Neuronal stem cell (in vitro differentiated cells): Measurements from ENCODE around the gene YTHDF1.

ENCODE experiments used
- DNase-seq: peaks from one replicate; pipeline ENCODE4 v3.0.0-alpha.2; 2013; ENCODE audit warnings: low spot score
- H2AFZ ChIP-seq: one replicate; pipeline ENCODE4 v1.6.1; 2013; ENCODE audit warnings: mild to moderate bottlenecking, low read length, inconsistent platforms
- H2AK5ac ChIP-seq: 2 replicates; pipeline ENCODE4 v1.6.1; 2013; ENCODE audit warnings: low read depth, mild to moderate bottlenecking, inconsistent platforms, low read length, moderate library complexity, mixed read lengths
- H2BK120ac ChIP-seq: 2 replicates; pipeline ENCODE4 v1.6.1; 2013; ENCODE audit warnings: low read depth, mild to moderate bottlenecking, inconsistent platforms, low read length, moderate library complexity, mixed read lengths
- H2BK12ac ChIP-seq: one replicate; pipeline ENCODE4 v1.6.1; 2013; ENCODE audit warnings: low read length, inconsistent platforms
- H2BK15ac ChIP-seq: 2 replicates; pipeline ENCODE4 v1.6.1; 2013; ENCODE audit warnings: mild to moderate bottlenecking, low read length, inconsistent platforms, mixed read lengths
- H2BK5ac ChIP-seq: one replicate; pipeline ENCODE4 v1.6.1; 2013; ENCODE audit warnings: inconsistent platforms, mild to moderate bottlenecking, low read length, moderate library complexity
- H3K14ac ChIP-seq: one replicate; pipeline ENCODE4 v1.6.1; 2013; ENCODE audit warnings: low read length, inconsistent platforms
- H3K18ac ChIP-seq: 2 replicates; pipeline ENCODE4 v1.6.1; 2013; ENCODE audit warnings: low read length, inconsistent platforms
- H3K23ac ChIP-seq: 2 replicates; pipeline ENCODE4 v1.6.1; 2013; ENCODE audit warnings: low read depth, mild to moderate bottlenecking, mixed read lengths, low read length, inconsistent platforms; ENCODE audit not compliant: poor library complexity
- H3K27ac ChIP-seq: replicated peaks from 3 replicates; pipeline ENCODE4 v1.5.1; 2013; ENCODE audit warnings: low read length, inconsistent platforms
- H3K27me3 ChIP-seq, 3 experiments: 2 replicates each; pipeline ENCODE4 v1.6.1; 2013; ENCODE audit warnings: low read length in 3 of 3, mild to moderate bottlenecking in 2 of 3, inconsistent platforms in 1 of 3, low read depth in 1 of 3, mixed read lengths in 1 of 3, moderate library complexity in 1 of 3; ENCODE audit not compliant: control insufficient read depth in 3 of 3, insufficient read depth in 3 of 3
- H3K36me3 ChIP-seq, 2 donors: replicated peaks in 1 of 2; 2 replicates each; pipeline ENCODE4 v1.6.1; 2013; ENCODE audit warnings: low read length in 2 of 2; ENCODE audit not compliant: control insufficient read depth in 2 of 2, insufficient read depth in 2 of 2
- H3K4ac ChIP-seq: 2 replicates; pipeline ENCODE4 v1.6.1; 2013; ENCODE audit warnings: inconsistent platforms, mild to moderate bottlenecking, low read length, moderate library complexity
- H3K4me1 ChIP-seq, 2 donors: 1 replicate in 1 of 2; 2 replicates in 1 of 2; pipeline ENCODE4 v1.6.1; 2013; ENCODE audit warnings: low read length in 2 of 2, low read depth in 1 of 2; ENCODE audit not compliant: control insufficient read depth in 2 of 2, insufficient read depth in 1 of 2
- H3K4me2 ChIP-seq: one replicate; pipeline ENCODE4 v1.6.1; 2013; ENCODE audit warnings: mild to moderate bottlenecking, low read length, inconsistent platforms; ENCODE audit not compliant: insufficient read depth, poor library complexity, severe bottlenecking
- H3K4me3 ChIP-seq, 2 donors: 2 replicates each; pipeline ENCODE4 v1.5.1; 2013; ENCODE audit warnings: low read length in 2 of 2, mild to moderate bottlenecking in 2 of 2, inconsistent platforms in 1 of 2, moderate library complexity in 1 of 2
- H3K79me1 ChIP-seq: one replicate; pipeline ENCODE4 v1.6.1; 2013; ENCODE audit warnings: low read depth, mild to moderate bottlenecking, inconsistent platforms, low read length, moderate library complexity
- H3K9ac ChIP-seq: one replicate; pipeline ENCODE4 v1.6.1; 2013; ENCODE audit warnings: mild to moderate bottlenecking, low read depth, low read length, inconsistent platforms; ENCODE audit not compliant: poor library complexity
- H3K9me3 ChIP-seq, 2 donors: replicated peaks in 1 of 2; 2 replicates each; pipeline versions ENCODE3 to v1.6.1; 2013; ENCODE audit warnings: low read length in 2 of 2, mild to moderate bottlenecking in 2 of 2, inconsistent platforms in 1 of 2, low read depth in 1 of 2, mixed read lengths in 1 of 2, moderate library complexity in 1 of 2; ENCODE audit not compliant: control insufficient read depth in 2 of 2, insufficient read depth in 1 of 2
- H4K8ac ChIP-seq: one replicate; pipeline ENCODE4 v1.6.1; 2013; ENCODE audit warnings: low read depth, mild to moderate bottlenecking, inconsistent platforms, low read length, moderate library complexity
- H4K91ac ChIP-seq: one replicate; pipeline ENCODE4 v1.6.1; 2013; ENCODE audit warnings: low read length, low read depth, mild to moderate bottlenecking, inconsistent platforms; ENCODE audit not compliant: poor library complexity
- WGBS, 2 donors: extraction: QIAGEN DNeasy Blood & Tissue Kit; methylation state at CpG; one replicate each; pipeline ENCODE4 v1.1.7; 2013; ENCODE audit warnings: missing lambda C conversion rate in 2 of 2, mixed read lengths in 1 of 2; ENCODE audit not compliant: insufficient read length in 2 of 2, insufficient replicate concordance in 1 of 2; ENCODE audit errors: extremely low coverage in 2 of 2; 5-methylcytosine and 5-hydroxymethylcytosine counted together

The YTHDF1 gene

DNA sequence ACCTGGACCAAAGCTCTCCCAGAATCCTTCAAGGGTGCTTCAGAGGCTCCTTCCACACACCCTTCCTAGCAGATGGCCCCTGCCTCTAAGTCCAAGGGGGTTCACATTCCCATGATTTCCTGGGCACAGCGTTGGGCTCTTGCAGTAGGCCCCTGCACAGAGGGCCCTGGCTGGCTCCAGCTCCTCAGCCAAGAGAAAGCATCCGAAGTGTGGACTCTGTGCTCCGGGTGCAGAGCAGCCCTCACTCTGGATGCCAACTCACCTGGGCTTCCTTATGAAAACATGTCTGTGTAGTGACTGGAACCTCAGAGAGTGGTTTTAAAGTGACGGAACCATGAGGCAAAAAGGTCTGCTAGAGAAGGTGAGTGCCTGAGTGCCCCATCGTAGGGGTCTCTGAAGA lies 11.6 kb downstream of the YTHDF1 start:
- Histone ChIP-seq H3K18ac (no peak overlapping the region), H2AFZ (no peak overlapping the region), H3K4me2 (no peak overlapping the region), H2AK5ac (no peak overlapping the region), H3K9ac (no peak overlapping the region), H3K27ac (no peak overlapping the region), H3K4me1 (no peaks in the 10 kb centered on the region), H3K36me3 (peaks cover 57 to 94% of the 10 kb centered on the region in 2 donors), H2BK120ac (no peak overlapping the region), H4K8ac (no peak overlapping the region), H3K9me3 (no peaks in the 10 kb centered on the region), H4K91ac (no peak overlapping the region), H2BK15ac (no peak overlapping the region), H2BK12ac (no peak overlapping the region), H3K14ac (no peak overlapping the region), H3K4ac (no peak overlapping the region), H3K23ac (no peak overlapping the region), H3K27me3 (no peaks in the 10 kb centered on the region), H2BK5ac (no peak overlapping the region), H3K4me3 (no peak overlapping the region), H3K79me1 (peaks cover 6% of the 10 kb centered on the region)
- no peak for DNase-seq
- no CpG with 5 or more reads among the region's 5 CpGs for WGBS, 2 donors

DNA sequence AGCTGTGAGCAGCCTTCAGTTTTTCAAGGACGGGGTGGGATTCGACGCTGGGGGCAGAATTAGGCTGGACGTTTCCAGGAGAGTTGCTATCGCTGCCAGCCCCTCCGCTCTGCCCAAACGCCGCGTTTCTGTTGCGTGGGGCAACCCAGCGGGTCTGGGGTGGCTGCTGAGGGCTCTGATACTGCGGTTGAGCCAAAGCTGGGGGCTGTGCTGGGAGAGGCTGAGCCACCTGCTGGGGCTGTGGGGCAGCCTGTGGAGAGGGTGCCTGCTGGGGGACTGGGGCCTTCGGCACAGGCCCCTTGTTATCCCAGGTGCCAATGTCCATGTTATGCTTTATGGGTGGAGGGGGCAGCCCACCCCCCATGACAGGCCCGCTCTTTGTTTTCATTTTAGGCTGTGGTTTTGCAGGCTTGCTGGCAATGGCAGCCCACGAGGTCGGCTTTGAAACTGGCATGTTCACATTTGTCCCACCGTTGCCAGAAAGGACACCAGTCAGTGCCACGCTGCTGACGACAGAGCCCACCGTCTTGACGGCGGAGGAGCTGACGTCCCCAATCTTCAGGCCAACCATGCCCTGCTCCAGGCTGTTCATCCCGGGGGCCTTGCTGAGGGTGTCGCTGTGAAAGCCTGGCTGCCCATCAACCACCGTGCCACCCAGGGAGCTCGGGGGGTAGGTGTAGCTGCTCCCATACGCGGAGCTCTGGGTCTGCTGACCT lies 13.0 kb downstream of the YTHDF1 start:
- Histone ChIP-seq H3K4me2 (no peak overlapping the region), H3K4ac (no peak overlapping the region), H3K9me3 (no peaks in the 10 kb centered on the region), H3K9ac (no peak overlapping the region), H3K27me3 (no peaks in the 10 kb centered on the region), H3K18ac (no peak overlapping the region), H4K91ac (no peak overlapping the region), H2BK5ac (no peak overlapping the region), H3K14ac (no peak overlapping the region), H3K27ac (no peak overlapping the region), H2BK12ac (no peak overlapping the region), H2AK5ac (no peak overlapping the region), H3K23ac (no peak overlapping the region), H3K4me1 (no peaks in the 10 kb centered on the region), H3K36me3 (peaks cover 50 to 92% of the 10 kb centered on the region in 2 donors), H2AFZ (no peak overlapping the region), H3K4me3 (no peak overlapping the region), H3K79me1 (peaks cover 6% of the 10 kb centered on the region), H2BK15ac (no peak overlapping the region), H4K8ac (no peak overlapping the region), H2BK120ac (no peak overlapping the region)
- WGBS, 2 donors = no CpG with 5 or more reads among the region's 29 CpGs
- no peak for DNase-seq

DNA sequence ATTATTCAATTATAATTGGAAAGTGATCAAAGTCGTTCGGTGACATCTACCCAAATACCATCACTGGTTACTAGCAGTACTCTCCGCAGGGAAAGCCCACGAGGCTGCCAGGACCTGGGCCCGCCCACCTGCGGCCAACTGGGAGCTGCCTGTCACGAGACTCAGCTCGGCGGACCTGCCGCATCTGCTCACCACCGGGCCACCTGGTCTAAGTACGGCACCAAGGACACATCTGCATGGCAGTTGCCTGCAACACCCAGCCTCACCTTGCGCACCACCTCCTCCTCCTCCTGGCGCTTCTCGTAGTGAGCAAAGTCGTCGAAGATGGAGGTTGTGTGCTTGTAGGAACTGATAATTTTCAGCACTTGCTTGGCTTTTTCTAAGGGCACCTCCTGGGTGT lies 13.9 kb downstream of the YTHDF1 start:
- Histone ChIP-seq H3K4ac (no peak overlapping the region), H4K8ac (no peak overlapping the region), H3K23ac (no peak overlapping the region), H3K9ac (peak overlapping the region; percentile 31), H3K4me2 (no peak overlapping the region), H3K79me1 (peaks cover 6% of the 10 kb centered on the region), H2BK12ac (no peak overlapping the region), H2BK120ac (no peak overlapping the region), H3K4me1 (peaks cover 0 to 1% of the 10 kb centered on the region in 2 donors), H2AK5ac (no peak overlapping the region), H3K14ac (no peak overlapping the region), H2AFZ (no peak overlapping the region), H3K36me3 (peaks cover 51 to 93% of the 10 kb centered on the region in 2 donors), H2BK15ac (no peak overlapping the region), H3K4me3 (no peak overlapping the region), H3K27me3 (no peaks in the 10 kb centered on the region), H3K18ac (no peak overlapping the region), H2BK5ac (no peak overlapping the region), H3K27ac (no peak overlapping the region), H3K9me3 (no peaks in the 10 kb centered on the region), H4K91ac (peak overlapping the region; percentile 30)
- no peak for DNase-seq
- no CpG with 5 or more reads among the region's 17 CpGs for WGBS, 2 donors

DNA sequence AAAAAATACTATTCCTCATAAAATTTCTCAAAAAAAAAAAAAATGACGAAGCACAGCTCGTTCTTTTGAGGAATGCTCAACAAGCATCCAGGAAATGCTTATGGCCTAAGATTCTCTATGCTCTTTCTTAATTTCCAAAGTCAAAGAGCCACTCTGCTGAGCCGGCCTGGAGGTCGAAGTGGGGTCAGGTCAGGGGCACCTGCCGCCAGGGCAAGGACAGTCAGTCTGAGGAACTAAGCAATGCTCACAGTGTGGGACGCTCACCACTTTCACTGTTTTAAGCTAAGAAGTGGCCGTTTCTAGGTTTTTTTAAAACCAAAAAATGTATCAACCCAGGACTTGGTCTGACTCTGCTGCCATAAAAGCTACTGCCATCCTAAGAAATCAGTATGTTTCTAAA lies 17.3 kb downstream of the YTHDF1 start:
- peaks cover 0 to 2% of the 10 kb centered on the region in 2 donors for H3K4me1 ChIP-seq
- H3K27me3 ChIP-seq = no peaks in the 10 kb centered on the region
- H2BK12ac ChIP-seq = no peak overlapping the region
- H2AFZ ChIP-seq = no peak overlapping the region
- H3K4me2 ChIP-seq = no peak overlapping the region
- H3K9me3 ChIP-seq = no peaks in the 10 kb centered on the region
- no peak overlapping the region for H4K91ac ChIP-seq
- no peak overlapping the region for H3K9ac ChIP-seq
- H2AK5ac ChIP-seq = no peak overlapping the region
- no peak overlapping the region for H3K14ac ChIP-seq
- DNase-seq = no peak
- no peak overlapping the region for H4K8ac ChIP-seq
- no peak overlapping the region for H3K4ac ChIP-seq
- no peak overlapping the region for H2BK15ac ChIP-seq
- no CpG with 5 or more reads among the region's 7 CpGs for WGBS, 2 donors
- no peak overlapping the region for H2BK120ac ChIP-seq
- no peak overlapping the region for H3K4me3 ChIP-seq
- H2BK5ac ChIP-seq = no peak overlapping the region
- H3K36me3 ChIP-seq = peaks cover 36 to 92% of the 10 kb centered on the region in 2 donors
- peaks cover 8% of the 10 kb centered on the region for H3K79me1 ChIP-seq
- no peak overlapping the region for H3K27ac ChIP-seq
- H3K18ac ChIP-seq = no peak overlapping the region
- H3K23ac ChIP-seq = no peak overlapping the region
